ENCODE measurements around the gene ZZZ3.
A peak's percentile ranks its signal among the peaks of the same experiment; 100 is the strongest.
"Not testable (repeated sequence)": the region's sequence is repeated elsewhere in the genome, so short reads cannot be mapped to it uniquely, and the experiment has no call there.

Gene ZZZ3

GRCh38 chr1:77671836-77672235 lies 10.6 kb downstream of the ZZZ3 start:
- DNase-seq (ENCODE audit: low read depth, low spot score), result no peak

- no peak for DNase-seq (ENCODE audit: low read depth, low spot score)
Measured at GRCh38 chr1:77670330-77670729, 12.1 kb downstream of the ZZZ3 start.

GRCh38 chr1:77668924-77669449 lies 13.5 kb downstream of the ZZZ3 start:
- DNase-seq (ENCODE audit: low read depth, low spot score), result no peak

GRCh38 chr1:77664939-77665516 lies 17.4 kb downstream of the ZZZ3 start:
- no peak for DNase-seq (ENCODE audit: low read depth, low spot score)

- DNase-seq (ENCODE audit: low read depth, low spot score), result no peak
Measured at GRCh38 chr1:77661696-77662095, 20.8 kb downstream of the ZZZ3 start.

- no peak for DNase-seq (ENCODE audit: low read depth, low spot score)
Measured at GRCh38 chr1:77659879-77660593, 22.4 kb downstream of the ZZZ3 start.

- no peak for DNase-seq (ENCODE audit: low read depth, low spot score)
Measured at GRCh38 chr1:77658271-77658670, 24.2 kb downstream of the ZZZ3 start.

- no peak for DNase-seq (ENCODE audit: low read depth, low spot score)
Measured at GRCh38 chr1:77655431-77655974, 27.0 kb downstream of the ZZZ3 start.

GRCh38 chr1:77652970-77653516 lies 29.4 kb downstream of the ZZZ3 start:
- no peak for DNase-seq (ENCODE audit: low read depth, low spot score)

- no peak for DNase-seq (ENCODE audit: low read depth, low spot score)
Measured at GRCh38 chr1:77652268-77652667, 30.2 kb downstream of the ZZZ3 start.

GRCh38 chr1:77649127-77649526 lies 33.3 kb downstream of the ZZZ3 start:
- no peak for DNase-seq (ENCODE audit: low read depth, low spot score)

GRCh38 chr1:77646224-77646623 lies 36.2 kb downstream of the ZZZ3 start:
- DNase-seq (ENCODE audit: low read depth, low spot score), result not testable (repeated sequence)

- DNase-seq (ENCODE audit: low read depth, low spot score), result no peak
Measured at GRCh38 chr1:77643456-77643855, 39.0 kb downstream of the ZZZ3 start.

- DNase-seq (ENCODE audit: low read depth, low spot score), result no peak
Measured at GRCh38 chr1:77642941-77643340, 39.5 kb downstream of the ZZZ3 start.

- DNase-seq (ENCODE audit: low read depth, low spot score), result no peak
Measured at GRCh38 chr1:77642196-77642595, 40.3 kb downstream of the ZZZ3 start.

GRCh38 chr1:77639557-77640069 lies 42.8 kb downstream of the ZZZ3 start:
- DNase-seq (ENCODE audit: low read depth, low spot score), result no peak

- no peak for DNase-seq (ENCODE audit: low read depth, low spot score)
Measured at GRCh38 chr1:77639056-77639455, 43.4 kb downstream of the ZZZ3 start.

GRCh38 chr1:77636864-77637263 lies 45.6 kb downstream of the ZZZ3 start:
- peak; percentile 5 for DNase-seq (ENCODE audit: low read depth, low spot score)
